Measurements from ENCODE around the gene ATR.

Gene ATR

GRCh38 chr3:142436951-142437585, 141.5 kb downstream of the ATR start:
- no peak for TF ChIP-seq CTCF (IDR thresholded peaks at IDR 0.05; ENCODE audit: unreplicated experiment in 3 of 3)

GRCh38 chr3:142434503-142434902, 144.0 kb downstream of the ATR start:
- no peak for TF ChIP-seq CTCF (IDR thresholded peaks at IDR 0.05; ENCODE audit: unreplicated experiment in 3 of 3)
- Mint-ChIP-seq H3K4me3 (no peak overlapping the region), H3K4me1 (no peaks in the 10 kb centered on the region), H3K27me3 (ENCODE audit: low read depth) (no peaks in the 10 kb centered on the region), H3K36me3 (ENCODE audit: low read depth) (peaks cover 55% of the 10 kb centered on the region), H3K27ac (no peak overlapping the region), H3K9me3 (peaks cover 10% of the 10 kb centered on the region)

More at GRCh38 chr3:142436951-142437585, 141.5 kb downstream of the ATR start:
- H3K36me3 Mint-ChIP-seq (ENCODE audit: low read depth): peaks cover 47% of the 10 kb centered on the region
- peak overlapping the region in 1 of 3 experiments; percentile 16 for H3K27ac Mint-ChIP-seq
- no peaks in the 10 kb centered on the region for H3K4me1 Mint-ChIP-seq
- peaks cover 10% of the 10 kb centered on the region for H3K9me3 Mint-ChIP-seq
- H3K27me3 Mint-ChIP-seq (ENCODE audit: low read depth): no peaks in the 10 kb centered on the region
- H3K4me3 Mint-ChIP-seq: no peak overlapping the region

GRCh38 chr3:142433110-142433509, 145.4 kb downstream of the ATR start:
- Mint-ChIP-seq H3K27ac (no peak overlapping the region), H3K36me3 (ENCODE audit: low read depth) (peaks cover 57% of the 10 kb centered on the region), H3K4me1 (no peaks in the 10 kb centered on the region), H3K27me3 (ENCODE audit: low read depth) (no peaks in the 10 kb centered on the region), H3K4me3 (no peak overlapping the region), H3K9me3 (peaks cover 10% of the 10 kb centered on the region)
- no peak for TF ChIP-seq CTCF (IDR thresholded peaks at IDR 0.05; ENCODE audit: unreplicated experiment in 3 of 3)

GRCh38 chr3:142429582-142429981, 149.0 kb downstream of the ATR start:
- Mint-ChIP-seq H3K36me3 (ENCODE audit: low read depth) (peaks cover 42% of the 10 kb centered on the region), H3K9me3 (no peaks in the 10 kb centered on the region), H3K4me3 (no peak overlapping the region), H3K27me3 (ENCODE audit: low read depth) (no peaks in the 10 kb centered on the region), H3K4me1 (no peaks in the 10 kb centered on the region), H3K27ac (no peak overlapping the region)
- no peak for TF ChIP-seq CTCF (IDR thresholded peaks at IDR 0.05; ENCODE audit: unreplicated experiment in 3 of 3)

- no peaks in the 10 kb centered on the region for H3K4me1 Mint-ChIP-seq
- no peaks in the 10 kb centered on the region for H3K9me3 Mint-ChIP-seq
- H3K27ac Mint-ChIP-seq: no peak overlapping the region
- H3K4me3 Mint-ChIP-seq: no peak overlapping the region
- peaks cover 38% of the 10 kb centered on the region for H3K36me3 Mint-ChIP-seq (ENCODE audit: low read depth)
- no peak for TF ChIP-seq CTCF (IDR thresholded peaks at IDR 0.05; ENCODE audit: unreplicated experiment in 3 of 3)
- H3K27me3 Mint-ChIP-seq (ENCODE audit: low read depth): no peaks in the 10 kb centered on the region
Measured at GRCh38 chr3:142424754-142425153, 153.8 kb downstream of the ATR start.

- TF ChIP-seq CTCF (IDR thresholded peaks at IDR 0.05; ENCODE audit: unreplicated experiment in 3 of 3): no peak
- Mint-ChIP-seq H3K27ac (no peak overlapping the region), H3K27me3 (ENCODE audit: low read depth) (no peaks in the 10 kb centered on the region), H3K36me3 (ENCODE audit: low read depth) (peaks cover 56% of the 10 kb centered on the region), H3K4me1 (no peaks in the 10 kb centered on the region), H3K4me3 (no peak overlapping the region), H3K9me3 (no peaks in the 10 kb centered on the region)
Measured at GRCh38 chr3:142418926-142419592, 159.5 kb downstream of the ATR start.
